Esophagus squamous epithelium (tissue), 5 donors: Measurements from ENCODE around the gene UGT1A8. TPM values are rescaled to one million over a fixed set of nuclear protein-coding genes. Genes with fewer than 3 reads are reported as not detected.
A peak's percentile ranks its signal among the peaks of the same experiment; 100 is the strongest.
"Not testable (repeated sequence)": the region's sequence is repeated elsewhere in the genome, so short reads cannot be mapped to it uniquely, and the experiment has no call there.

Experiments used
- DNase-seq: peaks from one replicate; lab custom pipeline; 2025; lab: John Stamatoyannopoulos, UW
- H3K27ac ChIP-seq, 4 donors: fragments of 200-600 bp; sonication (generic); one replicate each; pipeline ENCODE4 v1.5.1; 2016 to 2019; ENCODE audit warnings: mild to moderate bottlenecking in 1 of 4
- H3K27me3 ChIP-seq, 4 donors: fragments of 200-600 bp; sonication (generic); 1 replicate in 3 of 4; 2 replicates in 1 of 4; pipeline versions ENCODE4 v1.5.1 to v1.6.0; 2017 to 2021; ENCODE audit warnings: antibody characterized with exemption in 1 of 4
- H3K36me3 ChIP-seq, 3 donors: fragments of 200-600 bp; sonication (generic); one replicate each; pipeline ENCODE4 v1.5.1; 2016 to 2019
- H3K4me1 ChIP-seq, 3 donors: fragments of 200-600 bp; sonication (generic); one replicate each; pipeline ENCODE4 v1.5.1; 2017 to 2019
- H3K4me3 ChIP-seq, 4 donors: fragments of 200-600 bp; sonication (generic); 1 replicate in 3 of 4; 2 replicates in 1 of 4; pipeline ENCODE4 v1.5.1; 2016 to 2019; ENCODE audit warnings: mild to moderate bottlenecking in 2 of 4, moderate library complexity in 1 of 4
- H3K9me3 ChIP-seq, 3 donors: fragments of 200-600 bp; sonication (generic); one replicate each; pipeline ENCODE4 v1.5.1; 2016 to 2019
- POLR2A ChIP-seq, 4 donors: fragments of 450-650 bp; IDR thresholded peaks; one replicate each; pipeline ENCODE4 v1.6.1; 2017; ENCODE audit warnings: antibody characterized with exemption in 4 of 4, mild to moderate bottlenecking in 4 of 4, moderate library complexity in 3 of 4
- WGBS, 2 donors: methylation state at CpG; one replicate each; pipeline ENCODE4 v1.1.5; 2018; 5-methylcytosine and 5-hydroxymethylcytosine counted together
- intact Hi-C: fragments of 100-400 bp; cut with DNase I; formaldehyde crosslinking; loops from one replicate; pipeline ENCODE4 v1.15.0; 2022
- total RNA-seq, 4 donors: library from RNA; depleted of rRNA; stranded (reverse); fragments of >200 nt; gene quantifications; one replicate each; pipeline ENCODE4 v1.1.0, GENCODE V29; 2016
- TF ChIP-seq, protein P1 (sequence below), 6 experiments: fragments of 450-650 bp in 4 of 6; fragments of 200-600 bp in 2 of 6; sonication (generic) in 2 of 6; IDR thresholded peaks; one replicate each; pipeline ENCODE4 v1.5.1; 2016 to 2019; ENCODE audit warnings: antibody characterized with exemption in 6 of 6, mild to moderate bottlenecking in 4 of 6, moderate library complexity in 4 of 6
- donor health status: DM: yes; HTN: yes; CAD: no.

Gene UGT1A8
- total RNA-seq, 4 donors from 2014 or later, result 0.13 to 1.7 (median 0.84) TPM

- Histone ChIP-seq H3K27ac (peak overlapping the region; percentile 77 to 92 (median 82)), H3K9me3 (no peaks in the 10 kb centered on the region), H3K4me1 (peaks cover 0 to 48% (median 7%) of the 10 kb centered on the region in 3 donors), H3K4me3 (no peak overlapping the region), H3K27me3 (no peaks in the 10 kb centered on the region), H3K36me3 (no peaks in the 10 kb centered on the region)
- TF ChIP-seq, protein P1, sequence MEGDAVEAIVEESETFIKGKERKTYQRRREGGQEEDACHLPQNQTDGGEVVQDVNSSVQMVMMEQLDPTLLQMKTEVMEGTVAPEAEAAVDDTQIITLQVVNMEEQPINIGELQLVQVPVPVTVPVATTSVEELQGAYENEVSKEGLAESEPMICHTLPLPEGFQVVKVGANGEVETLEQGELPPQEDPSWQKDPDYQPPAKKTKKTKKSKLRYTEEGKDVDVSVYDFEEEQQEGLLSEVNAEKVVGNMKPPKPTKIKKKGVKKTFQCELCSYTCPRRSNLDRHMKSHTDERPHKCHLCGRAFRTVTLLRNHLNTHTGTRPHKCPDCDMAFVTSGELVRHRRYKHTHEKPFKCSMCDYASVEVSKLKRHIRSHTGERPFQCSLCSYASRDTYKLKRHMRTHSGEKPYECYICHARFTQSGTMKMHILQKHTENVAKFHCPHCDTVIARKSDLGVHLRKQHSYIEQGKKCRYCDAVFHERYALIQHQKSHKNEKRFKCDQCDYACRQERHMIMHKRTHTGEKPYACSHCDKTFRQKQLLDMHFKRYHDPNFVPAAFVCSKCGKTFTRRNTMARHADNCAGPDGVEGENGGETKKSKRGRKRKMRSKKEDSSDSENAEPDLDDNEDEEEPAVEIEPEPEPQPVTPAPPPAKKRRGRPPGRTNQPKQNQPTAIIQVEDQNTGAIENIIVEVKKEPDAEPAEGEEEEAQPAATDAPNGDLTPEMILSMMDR (IDR thresholded peaks at IDR 0.05), result no peak
- TF ChIP-seq POLR2A (IDR thresholded peaks at IDR 0.05), result no peak
- no peak for DNase-seq
- 84 to 89% methylated on average over 8 of the region's 8 CpGs for WGBS, 2 donors
- intact Hi-C loops, result no loop called here
Observed at GRCh38 chr2:233699424-233700027, 82.1 kb downstream of the UGT1A8 start.

GRCh38 chr2:233700028-233700635 is 82.7 kb downstream of the UGT1A8 start:
- H3K4me1 ChIP-seq, result peaks cover 0 to 48% (median 7%) of the 10 kb centered on the region in 3 donors
- no peak overlapping the region for H3K4me3 ChIP-seq
- WGBS, 2 donors, result 6 to 20% methylated on average over 1 of the region's 1 CpG
- H3K9me3 ChIP-seq, result no peaks in the 10 kb centered on the region
- peak overlapping the region; percentile 77 to 92 (median 82) for H3K27ac ChIP-seq
- no peaks in the 10 kb centered on the region for H3K36me3 ChIP-seq
- intact Hi-C loops, result no loop called here
- TF ChIP-seq, protein P1 (IDR thresholded peaks at IDR 0.05), result no peak
- TF ChIP-seq POLR2A (IDR thresholded peaks at IDR 0.05), result no peak
- H3K27me3 ChIP-seq, result no peaks in the 10 kb centered on the region
- DNase-seq, result no peak

DNA sequence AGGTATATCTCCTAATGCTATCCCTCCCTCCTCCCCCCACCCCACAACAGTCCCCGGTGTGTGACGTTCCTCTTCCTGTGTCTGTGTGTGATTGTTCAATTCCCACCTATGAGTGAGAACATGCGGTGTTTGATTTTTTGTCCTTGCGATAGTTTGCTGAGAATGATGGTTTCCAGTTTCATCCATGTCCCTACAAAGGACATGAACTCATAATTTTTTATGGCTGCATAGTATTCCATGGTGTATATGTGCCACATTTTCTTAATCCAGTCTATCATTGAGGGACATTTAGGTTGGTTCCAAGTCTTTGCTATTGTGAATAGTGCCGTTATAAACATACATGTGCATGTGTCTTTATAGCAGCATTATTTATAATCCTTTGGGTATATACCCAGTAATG is 83.4 kb downstream of the UGT1A8 start:
- H3K9me3 ChIP-seq, H3K4me3 ChIP-seq, H3K27me3 ChIP-seq, intact Hi-C loops, DNase-seq, H3K36me3 ChIP-seq: not testable (repeated sequence)
- Histone ChIP-seq H3K4me1 (peaks cover 0 to 53% (median 7%) of the 10 kb centered on the region in 3 donors), H3K27ac (peak overlapping the region in 3 of 4 donors; percentile 77 to 92 (median 86))
- WGBS, 2 donors, result 83 to 89% methylated on average over 5 of the region's 5 CpGs

DNA sequence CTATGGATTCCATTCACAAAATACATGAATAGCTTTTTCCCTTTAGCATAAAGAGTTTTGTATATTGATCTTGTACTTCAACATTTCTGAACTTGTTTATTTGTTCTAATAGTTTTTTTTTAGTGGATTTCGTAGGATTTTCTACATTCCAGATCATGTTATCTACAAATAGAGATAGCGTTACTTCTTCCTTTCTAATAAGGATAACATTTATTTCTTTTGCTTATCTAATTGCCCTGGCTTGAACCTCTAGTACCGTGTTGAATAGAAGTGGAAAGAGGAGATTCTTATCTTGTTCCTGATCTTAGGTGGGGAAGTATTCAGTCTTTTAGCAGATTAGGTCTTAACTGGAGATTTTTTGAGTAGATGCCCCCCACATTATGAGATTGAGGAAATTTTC is 84.8 kb downstream of the UGT1A8 start:
- no peak for DNase-seq

GRCh38 chr2:233705911-233706506 is 88.6 kb downstream of the UGT1A8 start:
- no peak overlapping the region for H3K4me3 ChIP-seq
- no peaks in the 10 kb centered on the region for H3K27me3 ChIP-seq
- intact Hi-C loops, result no loop called here
- no peak for DNase-seq
- no peaks in the 10 kb centered on the region for H3K9me3 ChIP-seq
- H3K36me3 ChIP-seq, result no peaks in the 10 kb centered on the region
- TF ChIP-seq, protein P1 (IDR thresholded peaks at IDR 0.05), result no peak
- no peak for TF ChIP-seq POLR2A (IDR thresholded peaks at IDR 0.05)
- 22 to 37% methylated on average over 4 of the region's 4 CpGs for WGBS, 2 donors
- H3K4me1 ChIP-seq, result peaks cover 0 to 59% (median 12%) of the 10 kb centered on the region in 3 donors
- peak overlapping the region; percentile 38 to 87 (median 79) for H3K27ac ChIP-seq

More for the DNA sequence above, 84.8 kb downstream of the UGT1A8 start:
- H3K27ac ChIP-seq, result peak overlapping the region in 1 of 4 donors; percentile 69
- TF ChIP-seq, protein P1 (IDR thresholded peaks at IDR 0.05), result no peak
- TF ChIP-seq POLR2A (IDR thresholded peaks at IDR 0.05), result no peak
- H3K36me3 ChIP-seq, result no peaks in the 10 kb centered on the region
- intact Hi-C loops, result no loop called here
- H3K4me1 ChIP-seq, result peaks cover 6 to 67% (median 7%) of the 10 kb centered on the region in 3 donors
- H3K27me3 ChIP-seq, result no peaks in the 10 kb centered on the region
- WGBS, 2 donors, result 63 to 73% methylated on average over 3 of the region's 3 CpGs
- H3K9me3 ChIP-seq, result no peaks in the 10 kb centered on the region
- no peak overlapping the region for H3K4me3 ChIP-seq
